COLO668 (cell line): Measurements from ENCODE around the gene PAXX.

Experiments
- DNase-seq: peaks from one replicate; lab custom pipeline; 2025; ENCODE audit not compliant: unreplicated experiment; lab: John Stamatoyannopoulos, UW

PAXX gene

GRCh38 chr9:136952876-136953770 is 39.1 kb upstream of the PAXX start:
- DNase-seq, result no peak

GRCh38 chr9:136953771-136954269 is 38.4 kb upstream of the PAXX start:
- DNase-seq, result no peak

DNA sequence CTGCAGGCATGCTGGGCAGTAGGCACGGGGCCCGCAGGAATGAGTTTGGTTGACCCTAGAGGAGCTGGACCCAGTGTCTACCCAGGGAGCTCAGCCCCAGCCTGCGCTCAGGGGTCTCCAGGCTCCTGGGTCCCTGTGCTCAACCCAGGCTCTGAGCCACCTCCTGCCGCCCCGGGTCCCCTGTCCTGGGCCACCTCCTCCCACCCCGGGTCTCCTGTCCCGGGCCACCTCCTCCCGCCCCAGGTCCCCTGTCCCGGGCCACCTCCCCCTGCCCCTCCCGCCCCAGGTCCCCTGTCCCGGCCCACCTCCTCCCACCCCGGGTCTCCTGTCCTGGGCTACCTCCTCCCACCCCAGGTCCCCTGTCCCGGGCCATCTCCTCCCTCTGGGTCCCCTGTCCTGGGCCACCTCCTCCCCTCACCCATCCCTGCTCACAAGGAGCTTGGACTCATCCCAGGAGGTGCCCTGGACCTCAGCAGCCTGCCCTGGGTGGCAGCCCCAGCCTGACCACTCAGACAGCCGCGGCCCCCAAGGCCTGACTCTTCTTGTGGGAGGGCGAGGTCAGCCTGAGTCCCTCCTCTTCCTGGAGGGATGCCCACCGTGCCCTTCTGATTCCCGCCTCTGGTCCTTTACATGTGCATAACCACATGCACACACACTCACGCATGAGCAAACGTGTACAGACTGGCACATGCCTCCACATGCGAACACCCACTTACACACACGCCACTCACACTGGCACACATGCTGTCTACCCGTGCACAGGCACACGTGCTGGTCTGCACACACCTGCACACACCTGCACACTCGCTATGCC is 37.7 kb upstream of the PAXX start:
- no peak for DNase-seq

- no peak for DNase-seq
Measured at GRCh38 chr9:136955202-136955942, 36.9 kb upstream of the PAXX start.

DNA sequence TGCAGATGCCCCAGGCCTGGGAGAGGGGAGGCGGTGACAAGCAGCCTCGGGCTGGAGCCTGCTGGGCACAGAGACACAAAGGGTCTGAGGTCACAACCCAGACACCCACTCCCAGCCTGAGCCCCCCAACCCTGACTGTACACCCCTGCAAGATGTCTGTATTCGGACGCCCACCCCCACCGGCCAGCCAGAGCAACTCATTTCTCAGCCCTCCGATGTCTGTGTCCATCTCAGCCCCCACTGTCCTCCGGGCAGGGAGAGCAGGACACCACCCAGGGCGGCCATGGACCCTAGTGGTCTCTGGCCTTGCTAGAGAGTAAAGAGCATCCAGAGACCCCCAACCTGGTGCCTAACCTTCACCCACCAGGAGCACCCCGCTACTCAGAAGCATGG is 36.3 kb upstream of the PAXX start:
- DNase-seq, result no peak

- DNase-seq, result no peak
Measured at GRCh38 chr9:136956604-136957003, 35.6 kb upstream of the PAXX start.

GRCh38 chr9:136957461-136957860 is 34.8 kb upstream of the PAXX start:
- no peak for DNase-seq

DNA sequence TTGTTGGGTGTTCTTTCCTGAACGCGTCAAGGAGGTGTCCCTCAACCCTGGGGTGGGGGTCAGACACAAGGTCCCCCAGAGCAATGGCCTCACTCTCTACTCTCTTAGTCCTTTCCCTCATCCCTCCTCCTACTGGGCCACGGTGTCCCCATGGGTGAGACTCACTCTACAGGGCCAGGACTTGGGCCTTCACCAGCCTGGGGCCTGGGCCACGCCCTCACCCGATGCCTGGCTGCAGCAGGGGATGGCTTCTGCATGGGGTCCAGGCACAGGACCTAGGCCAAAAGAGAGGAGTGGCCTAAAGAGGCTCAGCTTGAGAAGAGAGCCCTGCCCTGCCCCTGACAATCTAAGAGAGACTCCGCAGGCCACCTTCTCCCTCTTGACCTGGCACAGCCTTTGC is 34.3 kb upstream of the PAXX start:
- no peak for DNase-seq

- DNase-seq, result no peak
Measured at GRCh38 chr9:136958473-136958872, 33.7 kb upstream of the PAXX start.

GRCh38 chr9:136958898-136959850 is 33.0 kb upstream of the PAXX start:
- no peak for DNase-seq

- no peak for DNase-seq
Measured at GRCh38 chr9:136960212-136960937, 31.8 kb upstream of the PAXX start.

DNA sequence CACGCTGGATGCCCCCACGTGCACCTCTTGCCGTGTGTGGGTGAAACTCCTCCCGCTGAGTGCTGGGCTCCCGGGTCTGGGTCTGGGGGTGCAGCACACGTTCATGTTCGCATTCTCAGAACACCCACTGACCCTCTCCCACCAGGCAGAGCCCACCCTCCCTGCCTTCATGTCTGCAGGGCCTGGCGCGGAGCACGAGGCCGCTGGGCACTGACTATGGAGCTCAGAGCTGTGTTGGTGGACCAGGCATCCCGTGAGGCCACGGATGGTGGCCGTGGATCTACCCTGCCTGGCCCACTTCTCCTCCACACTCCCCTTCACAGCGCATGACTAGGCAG is 31.3 kb upstream of the PAXX start:
- DNase-seq, result no peak

GRCh38 chr9:136961279-136962065 is 30.8 kb upstream of the PAXX start:
- DNase-seq, result no peak

DNA sequence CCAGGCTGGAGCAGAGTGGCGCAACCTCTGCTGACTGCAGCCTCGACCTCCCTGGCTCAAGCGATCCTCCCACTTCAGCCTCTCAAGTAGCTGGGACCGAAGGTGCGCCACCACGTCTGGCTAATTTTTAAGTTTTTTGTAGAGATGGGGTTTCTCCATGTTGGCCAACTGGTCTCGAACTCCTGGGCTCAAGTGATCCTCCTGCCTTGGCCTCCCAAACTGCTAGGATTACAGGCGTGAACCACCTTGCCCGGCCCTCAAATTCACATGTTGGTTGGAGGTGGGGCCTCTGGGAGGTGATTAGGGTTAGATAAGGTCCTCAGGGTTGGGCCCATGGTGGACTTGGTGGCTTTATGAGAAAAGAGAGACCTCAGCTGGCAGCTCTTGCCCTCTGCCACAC is 30.1 kb upstream of the PAXX start:
- no peak for DNase-seq

GRCh38 chr9:136962701-136963248 is 29.4 kb upstream of the PAXX start:
- peak; percentile 25 for DNase-seq

DNA sequence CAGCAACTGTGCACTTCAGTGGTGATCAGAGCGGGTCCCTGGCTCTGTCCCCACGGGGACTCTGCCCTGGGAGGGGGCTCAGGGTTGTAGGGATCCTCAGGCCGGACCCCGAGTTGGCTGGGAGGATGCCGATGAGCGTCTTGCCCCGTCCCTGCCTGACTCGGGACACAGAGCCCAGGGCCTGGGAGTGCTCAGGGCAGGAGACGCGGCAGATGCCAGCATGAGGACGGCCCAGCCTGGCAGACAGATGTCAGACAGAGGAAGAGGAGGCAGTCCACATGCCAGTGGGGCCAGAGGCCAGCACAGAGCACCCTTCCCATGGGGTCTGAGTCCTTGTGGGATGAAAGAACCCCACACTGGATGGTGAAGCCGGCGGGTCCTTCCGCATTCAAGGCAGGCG is 28.9 kb upstream of the PAXX start:
- no peak for DNase-seq

DNA sequence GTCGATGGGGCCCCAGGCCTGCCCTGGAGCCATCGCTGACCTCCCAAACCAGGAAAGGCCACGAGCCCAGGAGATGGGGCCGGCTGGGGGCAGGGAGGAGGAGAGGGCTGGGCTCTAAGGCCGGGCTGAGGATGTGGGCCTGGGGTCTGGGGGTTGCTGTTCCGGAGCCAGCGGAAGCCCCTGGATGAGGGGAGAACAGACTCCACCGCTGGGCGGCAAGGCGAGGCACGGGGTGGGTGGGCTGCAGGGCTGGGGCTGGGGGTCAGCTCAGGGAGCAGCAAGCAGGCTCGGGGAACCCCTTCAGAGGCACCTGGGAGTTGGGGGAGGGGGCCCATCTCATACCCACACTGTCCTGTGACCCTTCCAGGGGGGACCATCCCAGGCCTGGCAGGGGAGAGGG is 28.5 kb upstream of the PAXX start:
- DNase-seq, result no peak

GRCh38 chr9:136964171-136964689 is 28.0 kb upstream of the PAXX start:
- DNase-seq, result peak; percentile 89
